ENCODE measurements around the gene STXBP5L.

STXBP5L gene

GRCh38 chr3:120907659-120908029, 361 bp upstream of the STXBP5L start:
- no peaks in the 10 kb centered on the region for H3K9me3 ChIP-seq (ENCODE audit: control insufficient read depth, insufficient read depth, low read length)
- H3K27me3 ChIP-seq (ENCODE audit: control insufficient read depth, insufficient read depth, low read length), result no peaks in the 10 kb centered on the region
- no peak for DNase-seq (ENCODE audit: low read depth, low spot score)
- H3K4me3 ChIP-seq (ENCODE audit: low read length), result peak overlapping the region; percentile 64; the same call in 1 of the 2 replicates
- no peaks in the 10 kb centered on the region for H3K36me3 ChIP-seq (ENCODE audit: control insufficient read depth, insufficient read depth, low read length)
- no CpG with 5 or more reads among the region's 11 CpGs for WGBS (ENCODE audit: insufficient coverage, insufficient read length)
- H3K4me1 ChIP-seq (ENCODE audit: control insufficient read depth, insufficient read depth, low read length), result 0 out of 2 replicates have a peak, but pooled peaks cover 1% of the 10 kb centered on the region
- H3K27ac ChIP-seq (ENCODE audit: low read length), result no peak overlapping the region

DNA sequence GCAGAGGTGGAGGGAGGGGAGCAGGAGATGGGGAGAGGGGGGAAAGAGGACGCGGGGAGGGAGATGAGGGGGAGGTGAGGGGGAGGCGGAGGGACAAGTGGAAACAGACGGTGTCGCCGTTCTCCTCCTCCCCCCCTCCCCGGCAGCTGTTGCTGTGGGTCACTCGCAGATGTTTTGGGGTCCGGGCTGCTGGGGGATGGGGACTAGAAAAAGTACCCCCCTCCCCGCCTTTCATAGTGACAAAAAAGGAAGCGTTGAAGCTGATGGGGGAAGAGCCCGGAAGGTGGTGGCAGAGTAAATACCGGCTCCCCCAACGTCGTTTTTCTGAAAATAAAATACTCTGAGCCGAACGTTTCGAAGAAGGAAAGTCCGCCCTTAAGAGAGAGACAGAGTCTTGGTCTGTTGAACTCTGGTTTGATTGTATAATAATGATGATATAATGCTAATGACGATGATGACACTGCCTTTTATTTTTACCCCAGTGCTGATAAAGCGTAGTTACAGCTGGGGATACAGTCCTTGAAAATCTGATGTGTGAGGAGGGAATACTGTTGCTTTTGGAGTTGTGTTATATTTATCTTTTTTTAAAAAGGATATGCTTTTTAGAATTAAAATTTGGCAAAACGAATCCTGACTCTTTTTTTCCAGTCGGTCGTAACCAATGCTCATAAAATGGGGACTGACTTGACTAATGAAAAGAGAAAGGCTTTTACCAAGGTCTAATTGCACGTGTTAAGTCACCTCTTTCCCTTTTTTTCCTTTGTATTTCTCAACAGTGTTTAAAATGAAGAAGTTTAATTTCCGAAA, 993 bp downstream of the STXBP5L start:
- no peak for DNase-seq (ENCODE audit: low read depth, low spot score)

GRCh38 chr3:120909602-120909878, 1.5 kb downstream of the STXBP5L start:
- no peaks in the 10 kb centered on the region for H3K9me3 ChIP-seq (ENCODE audit: control insufficient read depth, insufficient read depth, low read length)
- WGBS (ENCODE audit: insufficient coverage, insufficient read length), result no CpG with 5 or more reads among the region's 4 CpGs
- H3K4me3 ChIP-seq (ENCODE audit: low read length), result peak overlapping the region; percentile 47; the same call in 1 of the 2 replicates
- no peaks in the 10 kb centered on the region for H3K27me3 ChIP-seq (ENCODE audit: control insufficient read depth, insufficient read depth, low read length)
- H3K4me1 ChIP-seq (ENCODE audit: control insufficient read depth, insufficient read depth, low read length), result 0 out of 2 replicates have a peak, but pooled peaks cover 1% of the 10 kb centered on the region
- peak; percentile 9 for DNase-seq (ENCODE audit: low read depth, low spot score)
- no peak overlapping the region for H3K27ac ChIP-seq (ENCODE audit: low read length)
- no peaks in the 10 kb centered on the region for H3K36me3 ChIP-seq (ENCODE audit: control insufficient read depth, insufficient read depth, low read length)

More for the DNA sequence above, 993 bp downstream of the STXBP5L start:
- WGBS (ENCODE audit: insufficient coverage, insufficient read length), result no CpG with 5 or more reads among the region's 26 CpGs
- no peak overlapping the region for H3K27ac ChIP-seq (ENCODE audit: low read length)
- no peaks in the 10 kb centered on the region for H3K36me3 ChIP-seq (ENCODE audit: control insufficient read depth, insufficient read depth, low read length)
- H3K4me1 ChIP-seq (ENCODE audit: control insufficient read depth, insufficient read depth, low read length), result 0 out of 2 replicates have a peak, but pooled peaks cover 1% of the 10 kb centered on the region
- H3K9me3 ChIP-seq (ENCODE audit: control insufficient read depth, insufficient read depth, low read length), result no peaks in the 10 kb centered on the region
- H3K27me3 ChIP-seq (ENCODE audit: control insufficient read depth, insufficient read depth, low read length), result no peaks in the 10 kb centered on the region
- H3K4me3 ChIP-seq (ENCODE audit: low read length), result peak overlapping the region; percentile 83; the same call in 1 of the 2 replicates

GRCh38 chr3:120926146-120926545, 18.1 kb downstream of the STXBP5L start:
- no CpG with 5 or more reads among the region's 1 CpG for WGBS (ENCODE audit: insufficient coverage, insufficient read length)
- no peaks in the 10 kb centered on the region for H3K4me1 ChIP-seq (ENCODE audit: control insufficient read depth, insufficient read depth, low read length)
- H3K4me3 ChIP-seq (ENCODE audit: low read length), result no peak overlapping the region

DNA sequence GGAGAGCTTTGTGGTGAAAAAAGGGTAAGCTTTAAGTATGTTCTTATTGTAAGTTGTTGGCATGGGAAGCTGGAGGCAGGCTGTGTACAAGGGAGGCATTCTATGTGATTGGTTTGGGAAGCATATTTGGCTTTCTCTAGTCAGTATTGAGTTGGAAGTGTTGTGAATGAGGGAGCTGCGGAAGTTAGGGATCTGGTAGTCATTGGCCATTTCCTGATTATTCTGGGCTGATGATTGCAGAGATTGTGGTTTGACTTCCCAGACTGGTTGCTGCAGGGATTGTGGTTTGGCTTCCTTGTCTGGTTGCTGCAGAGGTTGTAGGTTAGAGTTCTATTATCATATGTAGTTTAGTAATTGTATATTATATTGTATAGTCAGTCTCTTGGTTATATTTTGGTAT, 21.0 kb downstream of the STXBP5L start:
- no CpG with 5 or more reads among the region's 1 CpG for WGBS (ENCODE audit: insufficient coverage, insufficient read length)
- no peak overlapping the region for H3K4me3 ChIP-seq (ENCODE audit: low read length)
- H3K27me3 ChIP-seq (ENCODE audit: control insufficient read depth, insufficient read depth, low read length), result no peaks in the 10 kb centered on the region
- H3K4me1 ChIP-seq (ENCODE audit: control insufficient read depth, insufficient read depth, low read length), result no peaks in the 10 kb centered on the region
- H3K9me3 ChIP-seq (ENCODE audit: control insufficient read depth, insufficient read depth, low read length), result no peaks in the 10 kb centered on the region
- H3K27ac ChIP-seq (ENCODE audit: low read length), result no peak overlapping the region
- H3K36me3 ChIP-seq (ENCODE audit: control insufficient read depth, insufficient read depth, low read length), result no peaks in the 10 kb centered on the region
- DNase-seq (ENCODE audit: low read depth, low spot score), result no peak

More at GRCh38 chr3:120926146-120926545, 18.1 kb downstream of the STXBP5L start:
- Histone ChIP-seq H3K9me3 (ENCODE audit: control insufficient read depth, insufficient read depth, low read length) (no peaks in the 10 kb centered on the region), H3K36me3 (ENCODE audit: control insufficient read depth, insufficient read depth, low read length) (no peaks in the 10 kb centered on the region), H3K27me3 (ENCODE audit: control insufficient read depth, insufficient read depth, low read length) (no peaks in the 10 kb centered on the region), H3K27ac (ENCODE audit: low read length) (no peak overlapping the region)
- no peak for DNase-seq (ENCODE audit: low read depth, low spot score)

DNA sequence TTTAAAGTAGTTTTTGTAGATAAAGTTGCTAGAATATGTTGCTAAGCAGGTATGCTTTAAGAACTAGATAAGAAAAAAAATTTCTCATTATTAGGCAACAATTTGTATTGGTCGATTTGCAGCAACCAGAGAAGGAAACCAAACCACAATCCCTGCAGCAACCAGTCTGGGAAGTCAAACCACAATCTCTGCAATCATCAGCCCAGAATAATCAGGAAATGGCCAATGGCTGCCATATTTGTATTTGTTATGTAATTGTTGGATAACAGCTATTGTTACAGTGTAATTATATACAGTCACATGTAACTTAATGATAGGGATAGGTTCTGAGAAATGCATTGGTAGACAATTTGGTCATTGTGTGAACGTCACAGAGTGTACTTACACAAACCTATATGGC, 23.6 kb downstream of the STXBP5L start:
- WGBS (ENCODE audit: insufficient coverage, insufficient read length), result no CpG with 5 or more reads among the region's 2 CpGs
- DNase-seq (ENCODE audit: low read depth, low spot score), result no peak
- no peaks in the 10 kb centered on the region for H3K36me3 ChIP-seq (ENCODE audit: control insufficient read depth, insufficient read depth, low read length)
- no peaks in the 10 kb centered on the region for H3K4me1 ChIP-seq (ENCODE audit: control insufficient read depth, insufficient read depth, low read length)
- no peaks in the 10 kb centered on the region for H3K9me3 ChIP-seq (ENCODE audit: control insufficient read depth, insufficient read depth, low read length)
- no peak overlapping the region for H3K27ac ChIP-seq (ENCODE audit: low read length)
- H3K27me3 ChIP-seq (ENCODE audit: control insufficient read depth, insufficient read depth, low read length), result no peaks in the 10 kb centered on the region
- H3K4me3 ChIP-seq (ENCODE audit: low read length), result no peak overlapping the region

GRCh38 chr3:120956143-120956542, 48.1 kb downstream of the STXBP5L start:
- Histone ChIP-seq H3K27ac (ENCODE audit: low read length) (no peak overlapping the region), H3K27me3 (ENCODE audit: control insufficient read depth, insufficient read depth, low read length) (no peaks in the 10 kb centered on the region), H3K4me3 (ENCODE audit: low read length) (no peak overlapping the region), H3K4me1 (ENCODE audit: control insufficient read depth, insufficient read depth, low read length) (no peaks in the 10 kb centered on the region), H3K9me3 (ENCODE audit: control insufficient read depth, insufficient read depth, low read length) (no peaks in the 10 kb centered on the region), H3K36me3 (ENCODE audit: control insufficient read depth, insufficient read depth, low read length) (no peaks in the 10 kb centered on the region)
- no CpG with 5 or more reads among the region's 3 CpGs for WGBS (ENCODE audit: insufficient coverage, insufficient read length)
- no peak for DNase-seq (ENCODE audit: low read depth, low spot score)

- no peaks in the 10 kb centered on the region; the same call in 1 of the 2 replicates for H3K9me3 ChIP-seq (ENCODE audit: control insufficient read depth, insufficient read depth, low read length)
- no peaks in the 10 kb centered on the region for H3K27me3 ChIP-seq (ENCODE audit: control insufficient read depth, insufficient read depth, low read length)
- no peaks in the 10 kb centered on the region for H3K4me1 ChIP-seq (ENCODE audit: control insufficient read depth, insufficient read depth, low read length)
- no CpG with 5 or more reads among the region's 3 CpGs for WGBS (ENCODE audit: insufficient coverage, insufficient read length)
- no peak overlapping the region for H3K4me3 ChIP-seq (ENCODE audit: low read length)
- no peak overlapping the region for H3K27ac ChIP-seq (ENCODE audit: low read length)
- no peaks in the 10 kb centered on the region for H3K36me3 ChIP-seq (ENCODE audit: control insufficient read depth, insufficient read depth, low read length)
- DNase-seq (ENCODE audit: low read depth, low spot score), result no peak
These were observed 74.8 kb downstream of the STXBP5L start for GRCh38 chr3:120982608-120983320.

- no peak overlapping the region for H3K27ac ChIP-seq (ENCODE audit: low read length)
- no CpG with 5 or more reads among the region's 1 CpG for WGBS (ENCODE audit: insufficient coverage, insufficient read length)
- no peaks in the 10 kb centered on the region for H3K36me3 ChIP-seq (ENCODE audit: control insufficient read depth, insufficient read depth, low read length)
- no peak overlapping the region for H3K4me3 ChIP-seq (ENCODE audit: low read length)
- DNase-seq (ENCODE audit: low read depth, low spot score), result no peak
- H3K4me1 ChIP-seq (ENCODE audit: control insufficient read depth, insufficient read depth, low read length), result no peaks in the 10 kb centered on the region
- no peaks in the 10 kb centered on the region for H3K27me3 ChIP-seq (ENCODE audit: control insufficient read depth, insufficient read depth, low read length)
- H3K9me3 ChIP-seq (ENCODE audit: control insufficient read depth, insufficient read depth, low read length), result no peaks in the 10 kb centered on the region; the same call in 1 of the 2 replicates
These were observed 75.3 kb downstream of the STXBP5L start for GRCh38 chr3:120983321-120983665.

DNA sequence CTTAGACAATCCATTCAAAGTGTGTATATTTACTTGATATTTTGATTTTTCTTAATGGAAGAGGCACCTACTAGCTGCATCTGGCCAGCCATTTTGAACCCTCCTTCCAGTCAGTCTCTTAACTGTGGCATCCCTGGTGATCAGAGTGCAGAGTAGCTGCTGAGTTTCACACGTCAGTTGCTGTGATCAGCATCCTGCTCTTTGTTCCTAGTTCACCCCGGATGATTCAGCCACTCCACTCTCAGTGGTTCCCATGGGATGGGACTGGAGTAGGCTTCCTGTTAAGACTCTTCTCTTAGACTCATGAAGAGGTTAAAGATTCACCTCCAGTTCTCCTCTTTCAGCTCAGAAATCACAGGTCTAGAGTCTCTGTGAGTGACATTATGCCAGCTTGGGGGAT, 75.8 kb downstream of the STXBP5L start:
- peak; percentile 5 for DNase-seq (ENCODE audit: low read depth, low spot score)
- H3K36me3 ChIP-seq (ENCODE audit: control insufficient read depth, insufficient read depth, low read length), result no peaks in the 10 kb centered on the region
- H3K27me3 ChIP-seq (ENCODE audit: control insufficient read depth, insufficient read depth, low read length), result no peaks in the 10 kb centered on the region
- no peaks in the 10 kb centered on the region for H3K4me1 ChIP-seq (ENCODE audit: control insufficient read depth, insufficient read depth, low read length)
- no peak overlapping the region for H3K4me3 ChIP-seq (ENCODE audit: low read length)
- WGBS (ENCODE audit: insufficient coverage, insufficient read length), result no CpG with 5 or more reads among the region's 2 CpGs
- H3K9me3 ChIP-seq (ENCODE audit: control insufficient read depth, insufficient read depth, low read length), result no peaks in the 10 kb centered on the region; the same call in 1 of the 2 replicates
- no peak overlapping the region for H3K27ac ChIP-seq (ENCODE audit: low read length)
